ENCODE results near the gene METTL8. TPM values are rescaled to one million over a fixed set of nuclear protein-coding genes. Genes with fewer than 3 reads are reported as not detected.

METTL8 gene
- total RNA-seq, 1 experiment from 2014 or later: 59.1 TPM

DNA sequence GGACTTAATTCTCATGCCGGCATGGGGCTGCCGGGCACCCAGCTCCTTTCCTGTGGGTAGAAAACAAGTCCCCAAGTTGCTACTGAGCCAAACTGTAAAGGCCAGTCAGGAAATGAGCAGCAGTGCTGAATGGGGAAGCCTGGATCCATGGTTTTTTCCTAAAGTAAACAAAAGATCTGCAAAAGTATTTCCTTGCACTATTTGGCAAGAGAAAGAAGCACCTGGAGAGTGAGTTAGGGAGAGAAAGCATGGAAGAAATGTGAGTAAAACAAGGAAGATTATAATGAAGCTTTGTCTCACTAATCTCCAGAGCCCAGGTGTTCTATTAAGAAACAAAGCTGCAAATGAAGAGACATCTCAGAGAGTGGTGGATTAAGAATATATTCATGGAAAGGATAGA lies 117.6 kb downstream of the METTL8 start (continued):
- TF ChIP-seq TP53 (CRISPR knock-in tag; IDR thresholded peaks at IDR 0.05): no peak

DNA sequence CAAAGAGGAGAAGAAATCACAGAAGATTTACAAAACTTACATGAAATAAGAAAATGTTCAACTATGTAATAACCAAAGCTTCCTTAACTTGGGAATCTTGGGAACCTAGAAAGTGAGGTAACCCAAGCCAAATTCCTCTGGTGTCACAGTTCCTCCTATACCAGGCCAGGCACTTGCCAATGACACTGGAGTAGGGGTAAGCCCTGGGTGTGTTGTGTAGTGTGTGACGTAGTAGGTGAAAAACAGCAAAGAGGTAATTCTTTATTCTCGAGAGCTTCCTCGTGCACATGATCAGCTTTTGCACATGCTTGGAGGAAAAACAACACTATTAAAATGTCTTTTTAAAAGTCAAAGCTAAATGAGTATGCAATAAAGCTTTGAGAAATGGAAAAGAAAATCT lies 118.0 kb downstream of the METTL8 start:
- ATAC-seq (peak; percentile 36), DNase-seq (ENCODE audit: low spot score) (no peak)
- peak overlapping the region; percentile 100 for H3K27ac Mint-ChIP-seq
- peak overlapping the region; percentile 10; the same call in 1 of the 2 replicates for H3K4me3 Mint-ChIP-seq
- ChIA-PET POLR2A (interaction anchor here (0.6 to 2.6 kb wide), 3 partner anchors 9 to 118 kb away, joined by 3 to 10 read pairs (median 3); partner anchors contain the start of genes DCAF17 and METTL8), CTCF (interaction anchor here (0.9 to 1.6 kb wide), 5 partner anchors 12 to 229 kb away, joined by 3 to 8 read pairs (median 4); partner anchors contain the start of genes DCAF17 and METTL8)
- peaks cover 12% of the 10 kb centered on the region for H3K27me3 Mint-ChIP-seq (ENCODE audit: low read depth)
- peaks cover 24% of the 10 kb centered on the region for H3K9me3 Mint-ChIP-seq
- H3K4me1 Mint-ChIP-seq: peaks cover 71% of the 10 kb centered on the region
- peaks cover 38% of the 10 kb centered on the region for H3K36me3 Mint-ChIP-seq
- TF ChIP-seq, protein P1, sequence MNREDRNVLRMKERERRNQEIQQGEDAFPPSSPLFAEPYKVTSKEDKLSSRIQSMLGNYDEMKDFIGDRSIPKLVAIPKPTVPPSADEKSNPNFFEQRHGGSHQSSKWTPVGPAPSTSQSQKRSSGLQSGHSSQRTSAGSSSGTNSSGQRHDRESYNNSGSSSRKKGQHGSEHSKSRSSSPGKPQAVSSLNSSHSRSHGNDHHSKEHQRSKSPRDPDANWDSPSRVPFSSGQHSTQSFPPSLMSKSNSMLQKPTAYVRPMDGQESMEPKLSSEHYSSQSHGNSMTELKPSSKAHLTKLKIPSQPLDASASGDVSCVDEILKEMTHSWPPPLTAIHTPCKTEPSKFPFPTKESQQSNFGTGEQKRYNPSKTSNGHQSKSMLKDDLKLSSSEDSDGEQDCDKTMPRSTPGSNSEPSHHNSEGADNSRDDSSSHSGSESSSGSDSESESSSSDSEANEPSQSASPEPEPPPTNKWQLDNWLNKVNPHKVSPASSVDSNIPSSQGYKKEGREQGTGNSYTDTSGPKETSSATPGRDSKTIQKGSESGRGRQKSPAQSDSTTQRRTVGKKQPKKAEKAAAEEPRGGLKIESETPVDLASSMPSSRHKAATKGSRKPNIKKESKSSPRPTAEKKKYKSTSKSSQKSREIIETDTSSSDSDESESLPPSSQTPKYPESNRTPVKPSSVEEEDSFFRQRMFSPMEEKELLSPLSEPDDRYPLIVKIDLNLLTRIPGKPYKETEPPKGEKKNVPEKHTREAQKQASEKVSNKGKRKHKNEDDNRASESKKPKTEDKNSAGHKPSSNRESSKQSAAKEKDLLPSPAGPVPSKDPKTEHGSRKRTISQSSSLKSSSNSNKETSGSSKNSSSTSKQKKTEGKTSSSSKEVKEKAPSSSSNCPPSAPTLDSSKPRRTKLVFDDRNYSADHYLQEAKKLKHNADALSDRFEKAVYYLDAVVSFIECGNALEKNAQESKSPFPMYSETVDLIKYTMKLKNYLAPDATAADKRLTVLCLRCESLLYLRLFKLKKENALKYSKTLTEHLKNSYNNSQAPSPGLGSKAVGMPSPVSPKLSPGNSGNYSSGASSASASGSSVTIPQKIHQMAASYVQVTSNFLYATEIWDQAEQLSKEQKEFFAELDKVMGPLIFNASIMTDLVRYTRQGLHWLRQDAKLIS (CRISPR knock-in tag; IDR thresholded peaks at IDR 0.05; ENCODE audit: borderline replicate concordance): no peak
- TF ChIP-seq CREB1 (CRISPR knock-in tag; IDR thresholded peaks at IDR 0.05) (no peak), SMAD3 (CRISPR knock-in tag; IDR thresholded peaks at IDR 0.05; ENCODE audit: borderline replicate concordance) (no peak), ZNF396 (CRISPR knock-in tag; IDR thresholded peaks at IDR 0.05; ENCODE audit: borderline replicate concordance) (no peak), GABPB1 (CRISPR knock-in tag; IDR thresholded peaks at IDR 0.05) (no peak), TEAD1 (CRISPR knock-in tag; IDR thresholded peaks at IDR 0.05) (no peak), CREM (CRISPR knock-in tag; IDR thresholded peaks at IDR 0.05) (no peak), STAT6 (CRISPR knock-in tag; conservative IDR thresholded peaks at IDR 0.05; ENCODE audit: low read depth) (no peak), USF2 (CRISPR knock-in tag; IDR thresholded peaks at IDR 0.05) (no peak), ZBTB21 (CRISPR knock-in tag; IDR thresholded peaks at IDR 0.05; ENCODE audit: borderline replicate concordance) (no peak), RORB (CRISPR knock-in tag; IDR thresholded peaks at IDR 0.05) (no peak), EMX1 (CRISPR knock-in tag; IDR thresholded peaks at IDR 0.05) (no peak), ATF6 (CRISPR knock-in tag; IDR thresholded peaks at IDR 0.05) (no peak), ZSCAN18 (CRISPR knock-in tag; IDR thresholded peaks at IDR 0.05) (no peak), ATF1 (CRISPR knock-in tag; IDR thresholded peaks at IDR 0.05) (no peak), KAT7 (CRISPR knock-in tag; IDR thresholded peaks at IDR 0.05; ENCODE audit: borderline replicate concordance) (no peak)
- TF ChIP-seq, protein P2, sequence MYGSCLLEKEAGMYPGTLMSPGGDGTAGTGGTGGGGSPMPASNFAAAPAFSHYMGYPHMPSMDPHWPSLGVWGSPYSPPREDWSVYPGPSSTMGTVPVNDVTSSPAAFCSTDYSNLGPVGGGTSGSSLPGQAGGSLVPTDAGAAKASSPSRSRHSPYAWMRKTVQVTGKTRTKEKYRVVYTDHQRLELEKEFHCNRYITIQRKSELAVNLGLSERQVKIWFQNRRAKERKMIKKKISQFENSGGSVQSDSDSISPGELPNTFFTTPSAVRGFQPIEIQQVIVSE (CRISPR knock-in tag; IDR thresholded peaks at IDR 0.05; ENCODE audit: borderline replicate concordance): no peak
- TF ChIP-seq, protein P3, sequence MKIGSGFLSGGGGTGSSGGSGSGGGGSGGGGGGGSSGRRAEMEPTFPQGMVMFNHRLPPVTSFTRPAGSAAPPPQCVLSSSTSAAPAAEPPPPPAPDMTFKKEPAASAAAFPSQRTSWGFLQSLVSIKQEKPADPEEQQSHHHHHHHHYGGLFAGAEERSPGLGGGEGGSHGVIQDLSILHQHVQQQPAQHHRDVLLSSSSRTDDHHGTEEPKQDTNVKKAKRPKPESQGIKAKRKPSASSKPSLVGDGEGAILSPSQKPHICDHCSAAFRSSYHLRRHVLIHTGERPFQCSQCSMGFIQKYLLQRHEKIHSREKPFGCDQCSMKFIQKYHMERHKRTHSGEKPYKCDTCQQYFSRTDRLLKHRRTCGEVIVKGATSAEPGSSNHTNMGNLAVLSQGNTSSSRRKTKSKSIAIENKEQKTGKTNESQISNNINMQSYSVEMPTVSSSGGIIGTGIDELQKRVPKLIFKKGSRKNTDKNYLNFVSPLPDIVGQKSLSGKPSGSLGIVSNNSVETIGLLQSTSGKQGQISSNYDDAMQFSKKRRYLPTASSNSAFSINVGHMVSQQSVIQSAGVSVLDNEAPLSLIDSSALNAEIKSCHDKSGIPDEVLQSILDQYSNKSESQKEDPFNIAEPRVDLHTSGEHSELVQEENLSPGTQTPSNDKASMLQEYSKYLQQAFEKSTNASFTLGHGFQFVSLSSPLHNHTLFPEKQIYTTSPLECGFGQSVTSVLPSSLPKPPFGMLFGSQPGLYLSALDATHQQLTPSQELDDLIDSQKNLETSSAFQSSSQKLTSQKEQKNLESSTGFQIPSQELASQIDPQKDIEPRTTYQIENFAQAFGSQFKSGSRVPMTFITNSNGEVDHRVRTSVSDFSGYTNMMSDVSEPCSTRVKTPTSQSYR (CRISPR knock-in tag; IDR thresholded peaks at IDR 0.05): no peak
- TF ChIP-seq, protein P4, sequence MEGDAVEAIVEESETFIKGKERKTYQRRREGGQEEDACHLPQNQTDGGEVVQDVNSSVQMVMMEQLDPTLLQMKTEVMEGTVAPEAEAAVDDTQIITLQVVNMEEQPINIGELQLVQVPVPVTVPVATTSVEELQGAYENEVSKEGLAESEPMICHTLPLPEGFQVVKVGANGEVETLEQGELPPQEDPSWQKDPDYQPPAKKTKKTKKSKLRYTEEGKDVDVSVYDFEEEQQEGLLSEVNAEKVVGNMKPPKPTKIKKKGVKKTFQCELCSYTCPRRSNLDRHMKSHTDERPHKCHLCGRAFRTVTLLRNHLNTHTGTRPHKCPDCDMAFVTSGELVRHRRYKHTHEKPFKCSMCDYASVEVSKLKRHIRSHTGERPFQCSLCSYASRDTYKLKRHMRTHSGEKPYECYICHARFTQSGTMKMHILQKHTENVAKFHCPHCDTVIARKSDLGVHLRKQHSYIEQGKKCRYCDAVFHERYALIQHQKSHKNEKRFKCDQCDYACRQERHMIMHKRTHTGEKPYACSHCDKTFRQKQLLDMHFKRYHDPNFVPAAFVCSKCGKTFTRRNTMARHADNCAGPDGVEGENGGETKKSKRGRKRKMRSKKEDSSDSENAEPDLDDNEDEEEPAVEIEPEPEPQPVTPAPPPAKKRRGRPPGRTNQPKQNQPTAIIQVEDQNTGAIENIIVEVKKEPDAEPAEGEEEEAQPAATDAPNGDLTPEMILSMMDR (IDR thresholded peaks at IDR 0.05): no peak

Data from WTC11 (cell line).